Bronchial epithelial cell (primary cell): ENCODE measurements around the gene MBLAC2. TPM values are rescaled to one million over a fixed set of nuclear protein-coding genes. Genes with fewer than 3 reads are reported as not detected.

ENCODE experiments used
- DNase-seq: peaks from one replicate; pipeline ENCODE4 v3.0.0-alpha.2; 2010; ENCODE audit warnings: low read depth
- FAIRE-seq: peaks from 2 replicates; lab custom pipeline; 2011; peaks lifted over from hg19 to GRCh38; lab: Jason Lieb, UNC
- H3K27me3 ChIP-seq: 2 replicates; pipeline ENCODE4 v1.5.1; 2011; ENCODE audit warnings: low read length; ENCODE audit not compliant: control insufficient read depth, insufficient read depth
- H3K36me3 ChIP-seq: 2 replicates; pipeline ENCODE4 v1.5.1; 2011; ENCODE audit warnings: low read length; ENCODE audit not compliant: control insufficient read depth, insufficient read depth
- H3K4me3 ChIP-seq: 2 replicates; pipeline ENCODE4 v1.5.1; 2011; ENCODE audit warnings: mild to moderate bottlenecking, low read depth, low read length, control low read depth
- total RNA-seq: library from RNA; depleted of rRNA; stranded (reverse); fragments of >200 nt; gene quantifications from 2 replicates; pipeline ENCODE4 v1.2.1, GENCODE V29; 2014
- TF ChIP-seq, protein P1 (sequence below): IDR thresholded peaks from 2 replicates; pipeline ENCODE4 v1.5.1; 2011; ENCODE audit warnings: mild to moderate bottlenecking, moderate library complexity, low read length, control low read depth, inconsistent platforms; ENCODE audit not compliant: insufficient read depth, severe bottlenecking

The MBLAC2 gene
- total RNA-seq, 1 donor from 2014 or later: 3.2 TPM

DNA sequence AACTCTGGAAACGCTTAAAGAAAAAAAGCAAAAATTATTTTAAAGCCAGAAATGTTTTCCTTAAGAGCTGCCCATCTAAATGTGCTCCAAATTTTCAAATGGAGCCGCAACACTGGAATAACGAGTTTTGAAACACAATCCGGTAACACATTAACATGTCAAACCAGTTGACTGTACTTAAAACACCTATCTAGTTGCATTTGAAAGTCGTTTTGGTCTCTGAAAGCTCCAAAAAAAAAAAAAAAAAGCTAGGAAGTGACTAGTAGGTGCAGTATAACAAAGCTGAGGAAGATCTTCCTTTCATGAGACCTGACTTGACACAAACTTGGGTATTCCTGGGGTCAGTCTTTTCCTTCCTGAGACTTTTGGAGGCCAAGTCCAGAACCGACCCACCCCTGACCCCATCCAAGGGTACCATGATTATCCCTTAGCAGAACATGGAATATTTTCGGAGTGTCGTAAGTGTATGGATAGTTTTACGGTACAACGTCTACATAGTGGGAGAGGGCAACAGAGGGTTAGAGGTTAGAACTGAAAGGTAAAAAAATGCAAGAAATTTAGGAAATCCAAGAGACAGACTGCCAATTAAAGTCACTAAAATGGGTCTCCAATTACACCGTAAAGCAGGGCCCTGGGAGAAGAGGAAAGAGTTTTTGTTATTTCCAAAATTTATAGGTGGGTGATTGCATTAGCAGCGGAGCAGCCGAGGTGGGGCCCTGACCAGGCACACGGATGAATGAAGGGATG lies 65.8 kb downstream of the MBLAC2 start:
- DNase-seq (peak; percentile 55), FAIRE-seq (no peak)
- TF ChIP-seq, protein P1, sequence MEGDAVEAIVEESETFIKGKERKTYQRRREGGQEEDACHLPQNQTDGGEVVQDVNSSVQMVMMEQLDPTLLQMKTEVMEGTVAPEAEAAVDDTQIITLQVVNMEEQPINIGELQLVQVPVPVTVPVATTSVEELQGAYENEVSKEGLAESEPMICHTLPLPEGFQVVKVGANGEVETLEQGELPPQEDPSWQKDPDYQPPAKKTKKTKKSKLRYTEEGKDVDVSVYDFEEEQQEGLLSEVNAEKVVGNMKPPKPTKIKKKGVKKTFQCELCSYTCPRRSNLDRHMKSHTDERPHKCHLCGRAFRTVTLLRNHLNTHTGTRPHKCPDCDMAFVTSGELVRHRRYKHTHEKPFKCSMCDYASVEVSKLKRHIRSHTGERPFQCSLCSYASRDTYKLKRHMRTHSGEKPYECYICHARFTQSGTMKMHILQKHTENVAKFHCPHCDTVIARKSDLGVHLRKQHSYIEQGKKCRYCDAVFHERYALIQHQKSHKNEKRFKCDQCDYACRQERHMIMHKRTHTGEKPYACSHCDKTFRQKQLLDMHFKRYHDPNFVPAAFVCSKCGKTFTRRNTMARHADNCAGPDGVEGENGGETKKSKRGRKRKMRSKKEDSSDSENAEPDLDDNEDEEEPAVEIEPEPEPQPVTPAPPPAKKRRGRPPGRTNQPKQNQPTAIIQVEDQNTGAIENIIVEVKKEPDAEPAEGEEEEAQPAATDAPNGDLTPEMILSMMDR: no peak
- Histone ChIP-seq H3K27me3 (no peaks in the 10 kb centered on the region), H3K4me3 (peak overlapping the region; percentile 73), H3K36me3 (no peaks in the 10 kb centered on the region)

Other genes starting within 250 kb of the MBLAC2 start
- 8.2 and 15.7 TPM in 2 replicates for gene CETN3, start 65.0 kb downstream of the MBLAC2 start, total RNA-seq
- gene POLR3G, start 93 bp upstream of the MBLAC2 start, total RNA-seq: 7.4 and 7.9 TPM in 2 replicates
- 15.4 and 16.3 TPM in 2 replicates for gene LYSMD3, start 54.8 kb upstream of the MBLAC2 start, total RNA-seq
- 1.6 and 3.3 TPM in 2 replicates for gene ADGRV1, start 84.0 kb upstream of the MBLAC2 start, total RNA-seq